Tibial nerve (tissue), 4 donors: Measurements from ENCODE around the gene STPG3. TPM values are rescaled to one million over a fixed set of nuclear protein-coding genes. Genes with fewer than 3 reads are reported as not detected.

ENCODE experiments used
- DNase-seq, 2 donors: peaks; one replicate each; pipeline ENCODE4 v3.0.0-alpha.2; 2019; ENCODE audit warnings: low spot score in 2 of 2
- H3K27ac ChIP-seq, 4 donors: fragments of 200-600 bp; sonication (generic) in 3 of 4; one replicate each; pipeline ENCODE4 v1.5.1; 2017 to 2019; ENCODE audit warnings: mild to moderate bottlenecking in 1 of 4
- H3K27me3 ChIP-seq, 2 donors: fragments of 200-600 bp; sonication (generic) in 1 of 2; one replicate each; pipeline versions ENCODE4 v1.5.1 to v1.6.0; 2017 to 2019
- H3K36me3 ChIP-seq, 3 donors: fragments of 200-600 bp; sonication (generic); one replicate each; pipeline ENCODE4 v1.5.1; 2018 to 2019
- H3K4me1 ChIP-seq, 4 donors: fragments of 200-600 bp; sonication (generic) in 3 of 4; one replicate each; pipeline ENCODE4 v1.5.1; 2017 to 2019
- H3K4me3 ChIP-seq, 4 donors: fragments of 200-600 bp; sonication (generic) in 3 of 4; one replicate each; pipeline ENCODE4 v1.5.1; 2017 to 2019; ENCODE audit warnings: mild to moderate bottlenecking in 1 of 4, moderate library complexity in 1 of 4
- H3K9me3 ChIP-seq, 4 donors: fragments of 200-600 bp; sonication (generic) in 3 of 4; one replicate each; pipeline ENCODE4 v1.5.1; 2017 to 2019
- EP300 ChIP-seq, 2 donors: sonication (generic); formaldehyde crosslinking; IDR thresholded peaks; one replicate each; pipeline ENCODE4 v1.6.1; 2017; ENCODE audit warnings: antibody characterized with exemption in 2 of 2, mild to moderate bottlenecking in 1 of 2
- POLR2A ChIP-seq, 2 donors: fragments of 450-650 bp; IDR thresholded peaks; one replicate each; pipeline ENCODE4 v1.6.1; 2017; ENCODE audit warnings: antibody characterized with exemption in 2 of 2, mild to moderate bottlenecking in 2 of 2, moderate library complexity in 2 of 2
- WGBS, 2 donors: methylation state at CpG; one replicate each; pipeline ENCODE4 v1.1.5; 2018; 5-methylcytosine and 5-hydroxymethylcytosine counted together
- total RNA-seq, 4 donors: library from RNA; depleted of rRNA; stranded (reverse); fragments of >200 nt; gene quantifications; one replicate each; pipeline ENCODE4 v1.1.0, GENCODE V29; 2016
- TF ChIP-seq, protein P1 (sequence below), 5 experiments: fragments of 200-600 bp in 3 of 5; fragments of 450-650 bp in 2 of 5; sonication (generic) in 3 of 5; IDR thresholded peaks; one replicate each; pipeline ENCODE4 v1.5.1; 2016 to 2019; ENCODE audit warnings: antibody characterized with exemption in 5 of 5, mild to moderate bottlenecking in 3 of 5, moderate library complexity in 2 of 5

Gene STPG3
- total RNA-seq, 4 donors from 2014 or later: not detected

DNA sequence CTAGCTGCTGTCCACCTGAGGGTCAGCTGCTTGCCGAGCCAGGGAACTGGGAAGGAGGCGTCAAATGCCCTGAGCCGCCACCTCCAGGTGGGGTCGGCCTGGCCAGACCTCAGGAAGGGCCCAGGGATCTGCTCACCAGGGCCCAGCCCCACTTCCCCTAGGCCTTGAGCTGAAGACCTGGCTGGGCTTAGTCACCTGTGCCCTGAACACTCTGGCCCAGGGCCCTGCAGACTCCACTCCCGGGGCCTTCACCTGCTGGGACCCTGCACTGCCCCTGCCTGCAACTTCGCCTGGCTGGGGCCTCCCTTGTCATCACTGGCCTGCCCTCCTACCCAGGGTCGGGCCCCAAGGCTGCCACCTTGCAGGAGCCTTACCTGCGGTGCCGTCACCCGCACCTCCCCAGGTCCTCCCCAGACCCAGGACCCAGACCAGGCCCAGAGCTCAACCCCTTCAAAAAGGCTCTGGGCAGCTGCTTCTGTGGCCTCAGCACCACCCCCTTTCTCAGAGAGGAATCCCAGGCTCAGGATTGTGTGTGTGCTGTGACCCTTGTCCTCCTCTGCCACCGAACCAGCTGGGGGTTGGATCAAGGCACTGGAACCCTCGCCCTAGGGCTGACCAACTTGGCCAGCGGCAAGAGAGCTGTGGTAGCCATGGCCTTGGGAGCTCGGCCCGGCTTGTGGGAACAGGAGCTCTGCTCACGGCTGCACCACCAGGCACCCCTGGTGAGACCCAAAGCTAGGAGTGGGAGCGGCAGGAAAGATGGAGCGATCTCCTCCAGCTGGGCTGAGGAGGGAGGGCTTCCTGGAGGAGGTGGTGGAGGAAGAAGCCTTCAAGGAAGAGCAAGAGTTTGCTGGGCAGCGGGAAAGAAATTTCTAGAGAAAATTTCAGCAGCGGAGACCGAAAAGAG lies 2.9 kb downstream of the STPG3 start:
- H3K36me3 ChIP-seq: peaks cover 0 to 26% (median 5%) of the 10 kb centered on the region in 3 donors
- TF ChIP-seq EP300 (IDR thresholded peaks at IDR 0.05) (no peak), POLR2A (IDR thresholded peaks at IDR 0.05) (no peak)
- TF ChIP-seq, protein P1, sequence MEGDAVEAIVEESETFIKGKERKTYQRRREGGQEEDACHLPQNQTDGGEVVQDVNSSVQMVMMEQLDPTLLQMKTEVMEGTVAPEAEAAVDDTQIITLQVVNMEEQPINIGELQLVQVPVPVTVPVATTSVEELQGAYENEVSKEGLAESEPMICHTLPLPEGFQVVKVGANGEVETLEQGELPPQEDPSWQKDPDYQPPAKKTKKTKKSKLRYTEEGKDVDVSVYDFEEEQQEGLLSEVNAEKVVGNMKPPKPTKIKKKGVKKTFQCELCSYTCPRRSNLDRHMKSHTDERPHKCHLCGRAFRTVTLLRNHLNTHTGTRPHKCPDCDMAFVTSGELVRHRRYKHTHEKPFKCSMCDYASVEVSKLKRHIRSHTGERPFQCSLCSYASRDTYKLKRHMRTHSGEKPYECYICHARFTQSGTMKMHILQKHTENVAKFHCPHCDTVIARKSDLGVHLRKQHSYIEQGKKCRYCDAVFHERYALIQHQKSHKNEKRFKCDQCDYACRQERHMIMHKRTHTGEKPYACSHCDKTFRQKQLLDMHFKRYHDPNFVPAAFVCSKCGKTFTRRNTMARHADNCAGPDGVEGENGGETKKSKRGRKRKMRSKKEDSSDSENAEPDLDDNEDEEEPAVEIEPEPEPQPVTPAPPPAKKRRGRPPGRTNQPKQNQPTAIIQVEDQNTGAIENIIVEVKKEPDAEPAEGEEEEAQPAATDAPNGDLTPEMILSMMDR (IDR thresholded peaks at IDR 0.05): no peak
- no peaks in the 10 kb centered on the region for H3K27me3 ChIP-seq
- H3K9me3 ChIP-seq: no peaks in the 10 kb centered on the region
- peaks cover 0 to 38% (median 22%) of the 10 kb centered on the region in 4 donors for H3K4me1 ChIP-seq
- WGBS, 2 donors: 50 to 58% methylated on average over 16 to 18 of the region's 21 CpGs
- DNase-seq: no peak
- H3K27ac ChIP-seq: peak overlapping the region in 3 of 4 donors; percentile 84 to 87 (median 87)
- peak overlapping the region; percentile 72 to 100 (median 89) for H3K4me3 ChIP-seq

DNA sequence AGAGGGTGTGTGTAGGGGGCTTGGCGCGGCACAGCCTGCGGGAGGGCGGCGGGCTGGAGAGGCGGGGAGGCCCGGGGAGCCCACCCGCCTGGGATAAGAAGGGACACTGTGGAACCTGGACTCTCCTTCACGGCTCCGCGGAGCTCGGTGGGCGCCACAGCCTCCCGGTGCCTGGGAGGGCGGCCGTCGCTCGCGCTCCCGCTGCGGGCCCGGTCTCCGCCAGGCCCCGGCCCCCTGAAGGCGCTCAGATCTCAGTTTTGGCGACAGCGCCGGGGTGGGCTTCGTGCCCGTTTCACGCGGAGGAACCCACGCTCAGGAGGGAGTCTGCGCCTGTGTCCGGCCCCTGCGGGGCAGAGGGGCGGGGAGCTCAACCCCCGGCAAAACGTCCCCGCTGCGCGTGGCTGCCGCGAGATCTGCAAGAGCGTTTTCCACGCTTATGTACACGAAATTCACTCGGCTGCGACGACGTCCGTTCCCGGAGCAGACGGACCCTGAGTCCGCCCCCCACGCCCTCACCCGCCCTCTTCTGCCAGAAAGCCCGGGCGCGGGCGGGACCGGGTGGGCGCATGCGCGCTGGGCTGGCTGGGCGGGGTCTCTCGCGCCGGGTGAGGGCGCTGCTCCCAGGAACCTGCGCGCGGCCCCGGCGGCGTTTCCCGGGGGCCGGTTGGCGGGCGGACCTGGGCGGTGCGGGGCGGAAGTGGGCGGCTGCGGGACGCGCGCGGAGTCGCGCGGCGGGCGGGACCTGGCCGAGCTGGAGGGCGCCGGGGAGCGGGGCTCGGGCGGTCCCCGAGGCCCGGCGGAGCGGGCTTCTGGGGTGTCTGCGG lies 3.8 kb downstream of the STPG3 start, which contains the start of gene NELFB:
Gene NELFB, plus strand, starts transcription at position 704 of the 824 bp plus-strand sequence.
- TF ChIP-seq, protein P1 (IDR thresholded peaks at IDR 0.05): peak in 3 of 5 experiments; percentile 9 to 59 (median 15)
- peak in 1 of 2 donors; percentile 58 for TF ChIP-seq POLR2A (IDR thresholded peaks at IDR 0.05)
- peak; percentile 37 to 65 for TF ChIP-seq EP300 (IDR thresholded peaks at IDR 0.05)
- Histone ChIP-seq H3K27me3 (no peaks in the 10 kb centered on the region), H3K4me1 (peaks cover 0 to 38% (median 22%) of the 10 kb centered on the region in 4 donors), H3K27ac (peak within 1 kb of the TSS; percentile 67 to 87 (median 86)), H3K36me3 (peaks cover 0 to 31% (median 5%) of the 10 kb centered on the region in 3 donors), H3K4me3 (peak within 1 kb of the TSS; percentile 72 to 100 (median 98)), H3K9me3 (no peaks in the 10 kb centered on the region)
- DNase-seq: peak; percentile 77 to 84
- 1 to 3% methylated on average over 39 to 48 of the region's 105 CpGs for WGBS, 2 donors

DNA sequence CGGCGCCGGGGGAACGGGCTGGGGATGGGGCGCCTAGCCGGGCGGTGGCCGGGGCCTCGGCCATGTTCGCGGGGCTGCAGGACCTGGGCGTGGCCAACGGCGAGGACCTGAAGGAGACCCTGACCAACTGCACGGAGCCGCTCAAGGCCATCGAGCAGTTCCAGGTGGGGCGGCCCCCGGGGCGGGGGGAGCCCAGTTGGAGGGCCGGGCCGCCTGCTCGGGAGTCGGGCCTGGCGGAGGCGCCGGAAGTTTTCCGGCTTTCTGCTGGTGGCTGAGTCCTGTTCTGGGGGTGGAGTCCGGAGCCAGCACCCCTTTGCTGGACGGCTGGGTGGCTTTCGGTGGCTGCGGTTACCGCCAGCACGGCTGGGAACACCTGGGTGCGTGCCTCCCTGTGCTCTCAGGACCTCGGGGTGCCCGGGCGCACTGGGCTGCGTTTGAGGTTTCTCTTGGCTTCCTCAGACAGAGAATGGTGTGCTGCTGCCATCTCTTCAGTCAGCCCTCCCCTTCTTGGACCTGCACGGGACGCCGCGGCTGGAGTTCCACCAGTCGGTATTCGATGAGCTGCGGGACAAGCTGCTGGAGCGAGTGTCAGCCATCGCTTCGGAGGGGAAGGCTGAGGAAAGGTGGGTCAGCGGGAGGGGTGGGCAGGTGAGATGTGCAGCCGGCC lies 4.5 kb downstream of the STPG3 start:
- H3K9me3 ChIP-seq: no peaks in the 10 kb centered on the region
- TF ChIP-seq, protein P1 (IDR thresholded peaks at IDR 0.05): no peak
- no peak for TF ChIP-seq POLR2A (IDR thresholded peaks at IDR 0.05)
- no peak for TF ChIP-seq EP300 (IDR thresholded peaks at IDR 0.05)
- 4 to 6% methylated on average over 22 to 34 of the region's 51 CpGs for WGBS, 2 donors
- H3K4me3 ChIP-seq: peak overlapping the region; percentile 72 to 100 (median 98)
- H3K36me3 ChIP-seq: peaks cover 0 to 33% (median 5%) of the 10 kb centered on the region in 3 donors
- DNase-seq: no peak
- peaks cover 0 to 33% (median 22%) of the 10 kb centered on the region in 4 donors for H3K4me1 ChIP-seq
- H3K27me3 ChIP-seq: no peaks in the 10 kb centered on the region
- peak overlapping the region in 3 of 4 donors; percentile 64 to 84 (median 84) for H3K27ac ChIP-seq

DNA sequence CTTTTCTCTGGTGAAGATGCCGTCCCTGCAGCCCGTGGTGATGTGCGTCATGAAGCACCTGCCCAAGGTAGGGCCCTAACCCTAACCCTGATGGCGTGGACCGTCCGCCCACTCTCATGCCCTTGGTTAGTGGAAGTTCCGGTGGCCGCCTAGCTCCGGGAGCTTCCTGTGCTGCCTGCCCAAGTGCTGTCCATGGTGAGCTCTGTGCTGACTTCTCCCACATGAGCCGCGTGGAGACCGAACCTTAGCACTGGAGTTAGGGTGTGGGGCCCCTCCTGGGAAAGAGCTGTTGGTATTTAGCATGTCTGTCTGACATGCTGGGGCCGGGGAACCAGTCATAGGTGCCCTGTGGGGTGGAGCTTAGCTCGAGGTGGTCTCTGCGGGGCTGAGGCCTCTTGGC lies 5.3 kb downstream of the STPG3 start:
- Histone ChIP-seq H3K27ac (no peak overlapping the region), H3K9me3 (no peaks in the 10 kb centered on the region), H3K4me1 (peaks cover 0 to 28% (median 22%) of the 10 kb centered on the region in 4 donors), H3K36me3 (peaks cover 0 to 35% (median 5%) of the 10 kb centered on the region in 3 donors), H3K27me3 (no peaks in the 10 kb centered on the region), H3K4me3 (peak overlapping the region; percentile 72 to 100 (median 98))
- 89 to 90% methylated on average over 13 to 15 of the region's 15 CpGs for WGBS, 2 donors
- no peak for DNase-seq
- TF ChIP-seq, protein P1 (IDR thresholded peaks at IDR 0.05): no peak
- TF ChIP-seq EP300 (IDR thresholded peaks at IDR 0.05): no peak
- TF ChIP-seq POLR2A (IDR thresholded peaks at IDR 0.05): no peak
